Liver (tissue), 3 donors: ENCODE measurements around the gene CRISP3.

Experiments
- FOXA2 ChIP-seq: IDR thresholded peaks from 2 replicates; pipeline ENCODE4 v1.6.1; 2016; ENCODE audit warnings: antibody characterized with exemption
- GABPA ChIP-seq, 2 donors: IDR thresholded peaks in 1 of 2; conservative IDR thresholded peaks in 1 of 2; 2 replicates each; pipeline ENCODE4 v1.6.1; 2016; ENCODE audit warnings: antibody characterized with exemption in 2 of 2, mild to moderate bottlenecking in 1 of 2, moderate library complexity in 1 of 2
- RXRA ChIP-seq, 2 donors: IDR thresholded peaks; 2 replicates each; pipeline ENCODE4 v1.6.1; 2017 to 2018; ENCODE audit warnings: antibody characterized with exemption in 2 of 2, mild to moderate bottlenecking in 1 of 2
- SP1 ChIP-seq: IDR thresholded peaks from 2 replicates; pipeline ENCODE4 v1.6.1; 2018; ENCODE audit warnings: antibody characterized with exemption, mild to moderate bottlenecking
- YY1 ChIP-seq: IDR thresholded peaks from 2 replicates; pipeline ENCODE4 v1.6.1; 2016; ENCODE audit warnings: antibody characterized with exemption, mild to moderate bottlenecking
- TF ChIP-seq, protein P1 (sequence below): fragments of 150-350 bp; IDR thresholded peaks from 2 replicates; pipeline ENCODE4 v1.5.1; 2017; ENCODE audit warnings: improper control_type of control experiment, low read depth, low read length; ENCODE audit not compliant: missing input control
- TF ChIP-seq, protein P2 (sequence below): IDR thresholded peaks from 2 replicates; pipeline ENCODE4 v1.6.1; 2016; ENCODE audit warnings: antibody characterized with exemption
- TF ChIP-seq, protein P3 (sequence below): IDR thresholded peaks from 2 replicates; pipeline ENCODE4 v1.6.1; 2016; ENCODE audit warnings: antibody characterized with exemption, mild to moderate bottlenecking
- donor health status: healthy.
- donor health status: healthy.

DNA sequence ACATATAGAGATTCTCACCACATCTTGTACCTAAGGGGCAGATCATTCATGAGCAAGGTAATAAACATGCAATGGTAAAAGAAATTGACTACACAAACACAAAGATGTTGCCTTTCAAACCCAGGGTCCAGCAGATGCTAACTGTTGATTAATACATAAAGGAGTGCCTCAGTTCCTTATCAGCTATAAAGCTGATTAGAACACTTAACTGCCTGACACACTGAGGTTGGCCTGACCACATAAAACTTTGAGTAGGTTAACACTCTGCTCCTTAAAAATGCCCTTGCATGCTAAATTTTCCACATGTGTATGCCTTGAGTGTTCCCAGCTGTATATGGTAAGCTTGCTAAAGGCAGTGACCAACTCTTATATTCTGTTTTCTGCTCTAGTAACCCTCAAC lies 45.7 kb downstream of the CRISP3 start:
- TF ChIP-seq, protein P1, sequence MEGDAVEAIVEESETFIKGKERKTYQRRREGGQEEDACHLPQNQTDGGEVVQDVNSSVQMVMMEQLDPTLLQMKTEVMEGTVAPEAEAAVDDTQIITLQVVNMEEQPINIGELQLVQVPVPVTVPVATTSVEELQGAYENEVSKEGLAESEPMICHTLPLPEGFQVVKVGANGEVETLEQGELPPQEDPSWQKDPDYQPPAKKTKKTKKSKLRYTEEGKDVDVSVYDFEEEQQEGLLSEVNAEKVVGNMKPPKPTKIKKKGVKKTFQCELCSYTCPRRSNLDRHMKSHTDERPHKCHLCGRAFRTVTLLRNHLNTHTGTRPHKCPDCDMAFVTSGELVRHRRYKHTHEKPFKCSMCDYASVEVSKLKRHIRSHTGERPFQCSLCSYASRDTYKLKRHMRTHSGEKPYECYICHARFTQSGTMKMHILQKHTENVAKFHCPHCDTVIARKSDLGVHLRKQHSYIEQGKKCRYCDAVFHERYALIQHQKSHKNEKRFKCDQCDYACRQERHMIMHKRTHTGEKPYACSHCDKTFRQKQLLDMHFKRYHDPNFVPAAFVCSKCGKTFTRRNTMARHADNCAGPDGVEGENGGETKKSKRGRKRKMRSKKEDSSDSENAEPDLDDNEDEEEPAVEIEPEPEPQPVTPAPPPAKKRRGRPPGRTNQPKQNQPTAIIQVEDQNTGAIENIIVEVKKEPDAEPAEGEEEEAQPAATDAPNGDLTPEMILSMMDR: no peak
- TF ChIP-seq RXRA (IDR thresholded peaks at IDR 0.05): no peak
- no peak for TF ChIP-seq FOXA2
- no peak for TF ChIP-seq GABPA (IDR thresholded peaks at IDR 0.05 in 1 of 2, conservative IDR thresholded peaks at IDR 0.05 in 1 of 2)
- TF ChIP-seq, protein P2, sequence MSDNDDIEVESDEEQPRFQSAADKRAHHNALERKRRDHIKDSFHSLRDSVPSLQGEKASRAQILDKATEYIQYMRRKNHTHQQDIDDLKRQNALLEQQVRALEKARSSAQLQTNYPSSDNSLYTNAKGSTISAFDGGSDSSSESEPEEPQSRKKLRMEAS: no peak
- TF ChIP-seq, protein P3, sequence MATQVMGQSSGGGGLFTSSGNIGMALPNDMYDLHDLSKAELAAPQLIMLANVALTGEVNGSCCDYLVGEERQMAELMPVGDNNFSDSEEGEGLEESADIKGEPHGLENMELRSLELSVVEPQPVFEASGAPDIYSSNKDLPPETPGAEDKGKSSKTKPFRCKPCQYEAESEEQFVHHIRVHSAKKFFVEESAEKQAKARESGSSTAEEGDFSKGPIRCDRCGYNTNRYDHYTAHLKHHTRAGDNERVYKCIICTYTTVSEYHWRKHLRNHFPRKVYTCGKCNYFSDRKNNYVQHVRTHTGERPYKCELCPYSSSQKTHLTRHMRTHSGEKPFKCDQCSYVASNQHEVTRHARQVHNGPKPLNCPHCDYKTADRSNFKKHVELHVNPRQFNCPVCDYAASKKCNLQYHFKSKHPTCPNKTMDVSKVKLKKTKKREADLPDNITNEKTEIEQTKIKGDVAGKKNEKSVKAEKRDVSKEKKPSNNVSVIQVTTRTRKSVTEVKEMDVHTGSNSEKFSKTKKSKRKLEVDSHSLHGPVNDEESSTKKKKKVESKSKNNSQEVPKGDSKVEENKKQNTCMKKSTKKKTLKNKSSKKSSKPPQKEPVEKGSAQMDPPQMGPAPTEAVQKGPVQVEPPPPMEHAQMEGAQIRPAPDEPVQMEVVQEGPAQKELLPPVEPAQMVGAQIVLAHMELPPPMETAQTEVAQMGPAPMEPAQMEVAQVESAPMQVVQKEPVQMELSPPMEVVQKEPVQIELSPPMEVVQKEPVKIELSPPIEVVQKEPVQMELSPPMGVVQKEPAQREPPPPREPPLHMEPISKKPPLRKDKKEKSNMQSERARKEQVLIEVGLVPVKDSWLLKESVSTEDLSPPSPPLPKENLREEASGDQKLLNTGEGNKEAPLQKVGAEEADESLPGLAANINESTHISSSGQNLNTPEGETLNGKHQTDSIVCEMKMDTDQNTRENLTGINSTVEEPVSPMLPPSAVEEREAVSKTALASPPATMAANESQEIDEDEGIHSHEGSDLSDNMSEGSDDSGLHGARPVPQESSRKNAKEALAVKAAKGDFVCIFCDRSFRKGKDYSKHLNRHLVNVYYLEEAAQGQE: no peak
- TF ChIP-seq YY1: no peak
- TF ChIP-seq SP1: no peak
